CD4-positive, alpha-beta T cell treated with Interleukin-15 for 4 hours (primary cell): ENCODE data around the gene COL9A3.

Experiments
- DNase-seq: peaks from one replicate; pipeline ENCODE4 v3.0.0-alpha.2; 2020; ENCODE audit warnings: low spot score

The COL9A3 gene

GRCh38 chr20:62816884-62817873 lies at the start of gene COL9A3:
COL9A3 (plus strand) TSS chr20:62817050; CDS start chr20:62817065, 15 bp downstream.
- no peak for DNase-seq

GRCh38 chr20:62768234-62768546 lies 48.7 kb upstream of the COL9A3 start:
- no peak for DNase-seq

GRCh38 chr20:62768551-62769287 lies 48.1 kb upstream of the COL9A3 start:
- no peak for DNase-seq

- DNase-seq, result no peak
These were observed 47.3 kb upstream of the COL9A3 start for GRCh38 chr20:62769346-62770071.

- DNase-seq, result no peak
These were observed 46.5 kb upstream of the COL9A3 start for GRCh38 chr20:62770111-62770910.

GRCh38 chr20:62770916-62771315 lies 45.9 kb upstream of the COL9A3 start:
- DNase-seq, result no peak

GRCh38 chr20:62771396-62772102 lies 45.3 kb upstream of the COL9A3 start:
- no peak for DNase-seq

- DNase-seq, result no peak
These were observed 44.7 kb upstream of the COL9A3 start for GRCh38 chr20:62772103-62772611.

GRCh38 chr20:62772619-62772989 lies 44.2 kb upstream of the COL9A3 start:
- DNase-seq, result no peak

GRCh38 chr20:62772990-62773844 lies 43.6 kb upstream of the COL9A3 start:
- DNase-seq, result no peak

- DNase-seq, result no peak
These were observed 42.8 kb upstream of the COL9A3 start for GRCh38 chr20:62773845-62774714.

- DNase-seq, result no peak
These were observed 42.1 kb upstream of the COL9A3 start for GRCh38 chr20:62774762-62775161.

GRCh38 chr20:62775206-62775605 lies 41.6 kb upstream of the COL9A3 start:
- DNase-seq, result no peak

- DNase-seq, result no peak
These were observed 40.7 kb upstream of the COL9A3 start for GRCh38 chr20:62776035-62776691.

- peak; percentile 69 for DNase-seq
These were observed 39.9 kb upstream of the COL9A3 start for GRCh38 chr20:62776692-62777527.

GRCh38 chr20:62777528-62777830 lies 39.4 kb upstream of the COL9A3 start:
- no peak for DNase-seq

GRCh38 chr20:62778058-62778457 lies 38.8 kb upstream of the COL9A3 start:
- DNase-seq, result no peak
